ENCODE results near the gene ETFDH.
"Not testable (repeated sequence)": the region's sequence is repeated elsewhere in the genome, so short reads cannot be mapped to it uniquely, and the experiment has no call there.

ETFDH gene

DNA sequence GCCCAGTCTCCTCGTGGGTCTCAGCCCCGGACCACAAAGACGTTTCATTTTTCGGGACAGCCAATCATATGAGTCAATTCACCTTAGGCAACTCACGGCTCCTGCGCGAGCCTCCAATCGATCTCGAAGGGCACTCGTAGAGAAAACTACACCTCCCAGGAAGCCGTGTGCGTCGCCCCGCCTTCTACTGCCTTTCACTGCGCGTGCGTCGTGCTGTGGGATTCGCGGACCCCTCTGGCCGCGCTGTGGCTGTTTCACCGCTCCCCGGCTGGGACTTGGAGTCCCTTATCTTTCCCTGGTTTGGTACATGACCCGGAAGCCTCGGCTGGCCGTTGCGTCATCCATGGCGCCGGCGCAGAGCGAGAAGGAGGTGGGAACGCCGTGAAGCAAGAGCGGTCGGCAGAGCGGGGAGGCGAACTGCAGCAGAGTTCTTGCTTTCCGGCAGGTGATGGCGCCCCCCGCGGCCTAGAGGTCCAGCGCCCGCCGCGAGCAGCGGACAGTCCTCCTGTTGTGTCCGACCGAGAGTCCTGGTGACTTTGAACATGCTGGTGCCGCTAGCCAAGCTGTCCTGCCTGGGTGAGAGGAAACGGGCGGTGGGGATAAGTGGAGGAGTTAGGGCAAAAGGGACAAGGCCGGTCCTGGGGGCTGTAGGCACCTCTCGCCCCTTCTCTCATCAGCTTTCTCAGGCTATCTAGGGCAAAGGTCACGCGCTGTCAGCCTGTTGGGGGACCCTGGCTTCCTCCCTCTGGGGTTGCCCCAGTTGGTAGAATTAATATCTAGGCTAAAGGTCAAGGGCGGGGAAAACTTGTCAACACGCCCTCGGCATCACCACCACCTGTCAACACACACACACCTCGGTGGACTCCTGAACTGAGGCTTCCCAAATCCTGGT, at the start of gene ETFDH:
ETFDH (plus strand) TSS at position 382 of the 892 bp plus-strand sequence; CDS start at position 543, 161 bp downstream.
- peak; percentile 97 for DNase-seq

DNA sequence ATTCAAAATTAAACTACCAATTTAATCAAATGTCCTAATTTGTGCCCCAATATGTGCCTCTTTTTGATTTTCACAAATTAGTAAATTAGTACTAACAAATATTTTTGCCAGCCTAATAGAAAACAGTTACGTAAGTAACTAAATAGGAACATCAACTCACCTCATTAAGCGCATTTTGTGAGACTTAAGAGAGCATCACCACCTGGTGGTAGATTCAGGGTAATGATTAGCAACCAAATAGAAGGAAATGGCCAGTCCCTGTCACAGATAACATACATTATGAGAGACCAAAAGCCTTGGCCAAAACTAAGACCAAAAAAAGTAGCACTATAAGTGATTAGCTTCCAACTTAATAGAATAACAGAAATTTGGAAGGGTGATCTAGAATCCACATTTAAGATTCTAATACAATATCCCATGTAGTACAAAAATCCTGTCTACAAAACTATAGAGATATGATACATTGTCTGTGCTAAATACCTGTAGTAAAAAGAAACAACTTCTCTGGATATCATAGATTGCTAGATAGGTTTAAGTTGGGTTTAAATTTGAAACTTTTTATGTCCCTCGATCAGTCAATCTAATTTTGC, 47.1 kb upstream of the ETFDH start:
- DNase-seq, result peak; percentile 61

DNA sequence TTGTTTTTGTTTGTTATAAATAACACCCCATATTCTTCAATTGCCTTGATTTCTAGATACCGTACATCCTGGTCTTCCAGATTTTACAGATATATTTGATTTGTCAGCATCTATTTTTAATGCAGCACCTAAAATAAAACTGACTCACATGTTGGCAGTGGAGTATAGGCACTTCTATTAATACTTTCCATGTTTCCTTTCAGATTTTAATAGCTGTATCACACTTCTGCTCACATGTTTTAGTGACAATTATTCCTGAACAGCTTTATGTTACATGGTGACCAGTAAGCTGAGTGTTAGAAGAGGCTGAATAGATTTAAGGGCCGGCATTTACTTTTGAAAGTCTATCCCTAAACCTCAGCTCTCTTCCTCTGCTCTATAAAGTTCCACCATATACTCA, 46.6 kb upstream of the ETFDH start:
- DNase-seq, result no peak

DNA sequence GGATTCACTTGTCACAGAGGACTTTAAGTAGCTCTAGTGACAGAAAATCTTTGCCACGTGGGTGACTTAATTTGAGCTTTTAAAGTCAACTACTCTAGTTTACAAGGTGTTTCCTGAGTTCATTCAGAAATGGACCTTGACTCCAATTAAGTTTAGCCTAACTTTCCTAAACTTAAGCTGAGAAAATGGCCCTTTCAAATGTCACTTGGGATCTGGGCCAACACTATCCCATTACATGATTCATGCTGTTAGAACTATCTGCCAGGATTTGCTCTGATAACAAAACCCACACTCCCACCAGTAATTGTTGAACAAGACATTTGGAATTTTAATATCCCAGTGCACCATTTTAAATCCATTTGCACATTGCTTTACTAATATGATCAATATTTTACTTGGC, 41.2 kb upstream of the ETFDH start:
- DNase-seq, result no peak

DNA sequence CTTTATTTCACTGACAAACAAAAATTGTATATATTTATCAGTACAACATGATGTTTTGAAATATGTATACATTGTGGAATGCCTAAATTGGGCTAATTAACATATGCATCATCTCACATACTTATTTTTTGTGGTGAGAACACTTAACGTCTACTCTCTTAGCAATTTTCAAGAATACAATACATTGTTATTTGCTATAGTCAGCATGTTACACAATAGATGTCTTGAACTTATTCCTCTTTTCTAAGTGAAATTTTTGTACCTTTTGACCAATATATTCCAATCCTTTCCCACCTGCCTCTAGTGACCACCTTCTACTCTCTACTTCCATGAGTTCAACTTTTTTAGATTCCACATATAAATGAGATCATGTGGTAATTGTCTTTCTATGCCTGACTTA, 35.5 kb upstream of the ETFDH start:
- no peak for DNase-seq

DNA sequence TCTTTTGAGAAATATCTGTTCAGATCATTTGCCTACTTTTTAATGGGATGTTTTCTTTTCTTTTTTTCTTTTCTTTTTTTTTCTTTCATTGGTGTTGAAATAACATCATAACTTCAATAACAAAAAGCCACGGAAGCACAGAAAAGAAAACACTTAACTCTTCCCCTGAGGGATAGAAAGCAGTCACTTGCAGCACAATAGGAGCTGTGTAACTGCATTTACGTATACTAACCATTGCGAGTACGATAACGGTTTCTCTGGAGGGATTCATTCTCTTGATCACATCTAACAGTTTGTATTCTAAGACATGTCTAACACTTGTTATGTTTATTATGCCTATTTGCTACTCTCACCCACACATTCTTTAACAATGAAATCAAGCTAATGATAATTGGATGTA, 27.7 kb upstream of the ETFDH start:
- DNase-seq, result no peak

DNA sequence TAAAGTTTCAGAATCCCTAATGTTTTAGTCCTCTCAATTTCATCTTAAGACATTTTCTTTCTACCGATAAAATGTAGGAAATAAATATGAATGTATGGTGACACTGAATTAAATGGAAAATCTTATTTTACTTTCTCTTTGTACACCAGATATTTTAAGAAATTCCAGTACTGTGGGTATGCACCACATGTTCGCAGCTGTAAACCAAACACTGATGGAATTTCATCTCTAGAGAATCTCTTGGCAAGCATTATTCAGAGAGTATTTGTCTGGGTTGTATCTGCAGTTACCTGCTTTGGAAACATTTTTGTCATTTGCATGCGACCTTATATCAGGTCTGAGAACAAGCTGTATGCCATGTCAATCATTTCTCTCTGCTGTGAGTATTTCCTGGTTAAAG, 27.3 kb upstream of the ETFDH start:
- DNase-seq, result no peak

DNA sequence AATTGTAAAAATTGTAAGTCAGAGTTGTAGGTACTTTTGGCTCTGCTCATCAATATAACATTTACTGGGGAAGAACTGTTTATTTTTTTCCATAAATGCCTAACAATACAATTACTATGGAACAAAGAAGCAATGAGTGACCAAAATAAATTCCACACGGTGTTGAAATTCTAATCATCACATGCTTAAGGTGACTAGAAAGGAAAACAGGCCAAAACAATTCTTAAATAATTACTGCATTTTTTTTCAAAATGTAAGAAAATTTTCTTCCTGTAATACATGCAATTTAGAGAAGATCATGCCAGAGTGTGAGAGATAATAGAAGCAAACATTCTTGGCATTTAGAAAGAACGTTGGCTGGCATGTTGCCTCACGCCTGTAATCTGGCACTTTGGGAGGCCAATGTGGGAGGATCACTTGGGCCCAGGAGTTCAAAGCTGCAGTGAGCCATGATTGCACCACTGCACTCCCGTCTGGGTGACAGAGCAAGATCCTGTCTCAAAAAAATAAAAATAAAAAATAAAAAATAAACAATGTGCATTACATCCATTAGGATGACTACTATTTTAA, 22.9 kb upstream of the ETFDH start:
- DNase-seq, result no peak

DNA sequence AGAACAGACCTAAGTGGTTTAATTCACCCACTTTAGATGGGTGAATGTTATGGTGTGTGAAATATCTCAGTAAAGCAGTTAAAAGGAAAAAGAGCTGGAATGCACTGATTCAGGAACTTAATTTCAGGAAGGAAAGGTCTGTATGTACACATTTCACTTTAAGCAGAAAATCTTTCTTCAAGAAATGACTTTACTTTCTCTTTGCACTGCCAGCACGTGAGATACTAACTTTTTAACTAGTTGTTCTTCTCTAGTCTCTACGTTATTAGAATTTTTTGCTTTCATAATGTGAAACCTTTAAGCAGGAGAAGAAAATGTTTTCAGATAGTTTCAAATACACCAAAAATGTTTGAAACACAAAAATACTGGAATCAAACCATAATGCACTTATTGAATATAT, 19.2 kb upstream of the ETFDH start:
- no peak for DNase-seq

DNA sequence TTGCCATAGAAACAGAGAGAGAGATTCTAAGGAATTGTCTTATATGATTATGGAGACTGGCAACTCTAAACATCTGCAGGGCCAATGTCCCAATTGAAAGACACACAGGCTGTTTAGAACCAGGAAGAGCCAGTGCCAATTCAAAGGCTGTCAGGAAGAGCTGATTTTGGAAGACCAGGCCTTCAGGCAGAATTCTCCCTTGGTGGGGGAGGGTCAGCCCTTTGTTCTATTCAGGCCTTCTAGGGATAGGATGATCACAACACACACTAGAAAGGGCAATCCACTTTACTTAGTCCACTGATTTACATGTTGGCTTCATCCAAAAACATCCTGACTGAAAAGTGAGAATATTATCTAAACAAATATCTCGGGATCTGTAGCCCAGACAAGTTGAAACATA, 15.7 kb upstream of the ETFDH start:
- no peak for DNase-seq

DNA sequence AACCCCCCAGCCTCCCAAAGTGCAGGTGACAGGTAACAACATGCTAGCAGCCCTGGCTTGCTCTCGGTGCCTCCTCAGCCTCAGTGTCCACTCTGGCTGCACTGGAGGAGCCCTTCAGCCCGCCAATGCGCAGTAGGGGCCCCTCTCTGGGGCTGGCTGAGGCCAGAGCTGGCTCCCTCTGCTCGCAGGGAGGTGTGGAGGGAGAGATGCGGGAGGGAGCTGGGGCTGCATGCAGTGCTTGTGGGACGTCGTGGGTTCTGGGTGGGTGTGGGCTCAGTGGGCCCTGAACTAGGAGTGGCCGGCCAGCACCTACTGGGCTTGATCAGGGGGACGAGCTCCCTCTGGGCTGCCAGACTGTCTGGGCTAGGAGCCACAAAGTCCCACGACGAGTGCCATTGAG, 14.8 kb upstream of the ETFDH start:
- DNase-seq, result no peak

DNA sequence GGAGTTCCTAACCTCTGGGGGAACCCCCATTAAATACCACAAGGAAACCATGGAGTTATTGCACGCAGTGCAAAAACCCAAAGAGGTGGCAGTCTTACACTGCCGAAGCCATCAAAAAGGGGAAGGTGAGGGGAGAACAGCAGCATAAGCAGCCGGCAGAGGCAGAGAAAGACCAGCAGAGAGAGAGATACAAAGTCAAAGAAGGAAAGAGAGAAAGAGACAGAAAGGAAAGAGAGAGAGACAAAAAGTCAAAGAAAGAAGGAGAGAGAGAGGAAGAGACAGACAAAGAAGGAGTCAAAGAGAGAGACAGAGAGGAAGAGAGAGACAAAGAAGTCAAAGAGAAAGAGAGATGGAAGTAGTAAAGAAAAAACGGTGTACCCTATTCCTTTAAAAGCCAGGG, 8.8 kb upstream of the ETFDH start:
- not testable (repeated sequence) for DNase-seq

DNA sequence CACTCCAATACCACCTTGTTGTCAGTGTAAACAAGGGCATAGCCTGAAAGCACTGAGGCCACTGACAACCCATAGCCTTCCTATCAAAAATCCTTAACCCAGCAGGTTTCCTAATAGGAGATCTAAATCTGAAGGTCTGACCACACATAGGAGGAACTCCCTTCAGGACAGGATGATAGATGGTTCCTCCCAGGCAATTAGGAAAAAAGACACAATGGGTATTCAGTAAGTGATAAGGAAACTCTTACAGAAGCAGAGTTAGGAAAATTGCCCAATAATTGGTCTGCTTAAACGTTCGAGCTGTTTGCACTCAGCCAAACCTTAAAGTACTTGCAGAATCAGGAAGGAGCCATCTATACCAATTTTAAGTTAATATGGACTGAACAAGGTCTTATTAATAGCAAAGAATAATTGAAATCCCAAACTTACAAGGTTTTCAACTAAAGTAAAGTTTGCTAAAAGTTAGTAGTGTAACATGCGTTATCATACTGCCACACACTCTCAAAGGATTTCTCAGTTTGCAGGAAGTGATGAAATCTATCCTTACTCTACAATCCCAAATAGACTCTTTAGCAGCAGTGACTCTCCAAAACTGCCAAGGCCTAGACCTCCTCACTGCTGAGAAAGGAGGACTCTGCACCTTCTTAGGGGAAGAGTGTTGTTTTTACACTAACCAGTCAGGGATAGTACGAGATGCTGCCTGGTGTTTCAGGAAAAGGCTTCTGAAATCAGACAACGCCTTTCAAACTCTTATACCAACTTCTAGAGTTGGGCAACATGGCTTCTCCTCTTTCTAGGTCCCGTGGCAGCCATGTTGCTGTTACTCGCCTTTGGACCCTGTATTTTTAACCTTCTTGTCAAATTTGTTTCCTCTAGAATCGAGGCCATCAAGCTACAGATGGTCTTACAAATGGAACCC, 8.1 kb upstream of the ETFDH start:
- not testable (repeated sequence) for DNase-seq

DNA sequence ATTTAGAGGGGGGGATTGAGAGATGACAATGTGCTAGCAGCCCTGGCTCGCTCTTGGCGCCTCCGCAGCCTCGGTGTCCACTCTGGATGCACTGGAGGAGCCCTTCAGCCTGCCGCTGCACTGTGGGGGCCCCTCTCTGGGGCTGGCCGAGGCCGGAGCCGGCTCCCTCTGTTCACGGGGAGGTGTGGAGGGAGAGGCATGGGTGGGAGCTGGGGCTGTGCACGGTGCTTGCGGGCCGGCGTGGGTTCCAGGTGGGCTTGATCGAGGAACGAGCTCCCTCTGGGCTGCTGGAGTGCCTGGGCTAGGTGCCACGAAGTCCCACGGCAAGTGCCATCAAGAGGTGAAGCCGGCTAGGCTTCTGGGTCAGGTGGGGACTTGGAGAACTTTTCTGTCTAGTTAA, 7.3 kb upstream of the ETFDH start:
- no peak for DNase-seq

DNA sequence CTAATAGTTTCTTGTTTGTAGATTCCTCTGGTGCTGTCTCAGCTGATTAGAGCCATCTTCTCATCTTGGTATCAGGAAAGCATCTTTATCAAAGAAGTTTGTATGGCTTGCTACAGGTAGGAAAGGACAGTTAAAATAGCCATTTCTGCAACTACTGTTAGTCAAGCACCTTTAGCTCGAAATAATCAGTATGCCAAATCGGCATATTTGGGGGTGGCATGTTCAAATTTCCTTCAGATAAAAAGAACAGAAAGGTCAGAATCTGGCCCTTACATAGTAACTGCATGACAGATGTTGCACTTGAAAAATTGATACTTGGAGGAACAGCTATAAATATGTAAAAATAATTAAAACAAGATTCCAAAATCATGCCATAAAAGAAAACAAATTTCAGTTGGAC, 5.2 kb upstream of the ETFDH start:
- DNase-seq, result no peak

DNA sequence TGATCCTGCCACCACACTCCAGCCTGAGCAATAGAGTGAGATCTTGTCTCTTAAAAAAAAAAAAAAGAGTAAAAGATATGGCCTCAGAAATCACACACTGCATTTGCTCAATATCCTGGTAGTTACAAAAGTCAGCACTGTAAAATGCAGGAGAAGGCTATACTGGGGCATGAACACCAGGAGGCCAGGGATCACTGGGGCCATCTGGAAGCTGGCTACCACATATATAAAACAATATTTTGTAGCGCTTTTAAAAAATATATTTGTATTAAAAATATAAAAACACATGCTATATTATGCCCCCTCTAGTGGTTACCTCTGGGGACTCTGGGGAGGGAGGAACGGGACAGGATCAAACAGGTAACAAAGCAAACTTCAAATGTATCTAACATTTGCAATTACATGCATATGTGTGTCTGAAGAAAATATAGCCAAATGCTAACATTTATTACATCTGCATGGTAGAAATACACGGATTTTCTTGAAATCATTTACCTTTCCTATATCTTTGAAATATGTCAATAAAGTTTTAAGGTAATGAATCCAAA, 4.4 kb upstream of the ETFDH start:
- DNase-seq, result no peak

DNA sequence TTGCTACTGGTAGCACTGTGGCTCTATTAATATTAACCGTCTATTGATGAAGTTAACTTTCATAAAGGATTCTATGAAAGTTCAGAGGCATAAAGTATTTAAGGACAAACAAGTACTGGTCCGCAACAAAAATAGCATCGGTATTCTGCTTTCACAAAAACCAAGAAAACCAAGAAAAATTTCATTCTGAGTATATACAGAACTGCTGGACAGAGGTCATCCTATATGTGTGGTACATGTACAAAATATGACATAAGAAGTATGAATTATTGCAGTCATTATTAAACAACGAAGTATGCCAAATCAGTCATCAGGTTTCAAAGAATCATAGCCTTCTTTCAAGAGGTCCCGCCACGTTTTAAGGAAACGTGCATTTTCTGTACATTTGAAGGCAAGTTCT, 2.8 kb upstream of the ETFDH start:
- DNase-seq, result no peak

DNA sequence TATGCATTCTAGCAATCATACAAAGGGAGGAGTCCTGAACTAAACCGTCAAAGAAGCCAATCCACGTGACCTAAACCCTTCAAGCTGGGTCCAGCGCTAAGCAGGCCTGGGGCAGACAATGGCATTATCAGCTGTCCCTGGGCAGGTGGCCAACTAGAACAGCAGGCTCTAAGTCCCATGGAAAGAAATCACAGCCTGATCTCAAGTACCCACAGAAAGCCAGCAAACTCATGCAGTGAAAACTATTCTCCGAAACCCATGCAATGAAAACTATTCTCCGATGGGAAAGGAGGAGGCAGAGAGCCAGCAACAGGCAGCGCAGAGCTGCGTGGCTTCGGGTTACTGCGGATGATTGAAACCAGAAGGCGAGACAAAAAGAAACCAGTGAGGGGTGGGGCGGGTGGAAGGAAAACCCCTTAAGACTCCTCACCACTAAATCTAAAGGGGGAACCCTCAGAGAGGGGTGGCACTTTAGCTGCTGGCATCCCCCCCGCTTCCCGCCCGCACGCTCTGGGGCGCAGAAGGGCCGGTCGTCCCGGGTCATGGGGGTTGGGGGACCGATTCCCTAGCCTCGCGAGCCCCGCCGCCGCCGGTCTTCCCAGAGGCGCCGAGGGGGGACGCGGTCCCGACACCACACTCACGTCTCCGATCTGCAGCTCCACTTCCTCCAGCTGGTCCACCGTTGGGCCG, 976 bp upstream of the ETFDH start:
- no peak for DNase-seq

DNA sequence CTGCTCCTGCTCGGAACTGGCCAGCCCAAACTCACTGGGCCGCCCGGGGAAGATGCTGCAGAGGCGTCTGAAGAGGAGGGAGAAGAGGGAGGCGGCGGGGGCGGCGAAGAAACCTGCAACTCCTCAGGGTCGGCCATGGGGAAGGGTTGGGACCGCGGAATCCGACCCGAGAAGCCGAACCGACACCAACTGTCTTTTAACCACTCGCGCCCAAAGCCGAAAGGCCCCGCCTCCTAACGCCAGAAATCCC, 506 bp upstream of the ETFDH start, which contains the start of gene C4orf46:
C4orf46 (minus strand) TSS at position 223 of the 250 bp plus-strand sequence; CDS start at position 137, 86 bp downstream.
- no peak for DNase-seq

DNA sequence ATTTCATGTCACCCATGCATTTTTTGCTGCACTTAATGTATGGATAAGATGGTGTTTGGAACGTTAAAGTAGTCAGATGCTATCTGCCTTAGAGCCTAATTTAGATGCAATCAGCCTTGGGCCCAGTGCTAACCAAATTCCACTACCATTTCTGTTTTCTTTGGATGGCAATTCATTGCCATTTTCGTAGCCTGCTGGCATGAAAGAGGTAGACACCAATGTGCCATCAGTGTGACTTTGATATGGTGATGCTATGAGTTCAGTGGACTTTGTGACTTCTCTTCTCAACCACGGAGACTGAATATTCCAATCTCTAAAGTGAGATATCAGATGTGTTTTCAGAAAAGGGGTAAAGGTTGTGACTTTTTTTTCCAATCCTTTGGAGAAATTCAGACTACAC, 1.5 kb downstream of the ETFDH start:
- DNase-seq, result no peak

DNA sequence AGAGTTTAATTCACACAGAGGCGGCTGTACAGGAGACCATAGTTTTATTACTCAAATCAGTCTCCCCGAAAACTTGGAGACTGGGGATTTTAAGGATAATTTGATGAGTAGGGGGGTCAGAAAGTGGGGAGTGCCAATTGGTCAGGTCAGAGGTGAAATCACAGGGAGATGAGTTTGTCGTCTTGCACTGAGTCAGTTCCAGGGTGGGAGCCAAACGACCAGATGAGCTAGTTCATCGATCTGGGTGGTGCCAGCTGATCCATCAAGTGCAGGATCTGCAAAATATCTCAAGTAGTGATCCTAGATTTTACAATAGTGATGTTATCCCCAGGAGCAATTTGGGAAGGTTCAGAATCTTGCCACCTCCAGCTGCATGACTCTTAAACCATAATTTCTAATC, 4.0 kb downstream of the ETFDH start:
- no peak for DNase-seq

DNA sequence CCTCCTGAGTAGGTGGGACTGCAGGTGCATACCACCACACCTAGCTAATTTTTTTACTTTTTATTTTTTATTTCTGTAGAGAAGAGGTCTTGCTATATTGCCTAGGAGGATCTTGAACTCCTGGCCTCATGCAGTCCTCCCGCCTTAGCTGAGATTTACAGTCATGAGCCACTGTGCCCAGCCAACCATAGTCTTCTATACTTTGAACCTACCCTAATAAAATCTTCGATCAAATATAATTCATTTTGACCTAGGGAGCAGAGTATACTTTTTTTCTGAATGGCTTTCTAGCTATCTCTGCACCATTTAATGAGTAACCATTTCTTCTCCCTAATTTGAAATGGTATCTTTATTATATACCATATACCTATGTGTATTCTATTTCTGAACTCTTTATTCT, 6.7 kb downstream of the ETFDH start:
- DNase-seq, result no peak
